ENCODE data around the gene MBOAT2. TPM values are rescaled to one million over a fixed set of nuclear protein-coding genes. Genes with fewer than 3 reads are reported as not detected.

Gene MBOAT2
- total RNA-seq, 1 experiment from 2014 or later = 16.8 TPM

GRCh38 chr2:8831516-8831915 is 172.0 kb downstream of the MBOAT2 start:
- TF ChIP-seq EZH2 (IDR thresholded peaks at IDR 0.05) = no peak
- no peak for TF ChIP-seq ZNF274 (IDR thresholded peaks at IDR 0.05; ENCODE audit: low read depth, low read length)
- no peak for TF ChIP-seq ATF3 (IDR thresholded peaks at IDR 0.05)
- no peak for TF ChIP-seq SRF (IDR thresholded peaks at IDR 0.05; ENCODE audit: low read depth)
- TF ChIP-seq SP1 (IDR thresholded peaks at IDR 0.05; ENCODE audit: low read depth) = no peak
- TF ChIP-seq RAD21 (IDR thresholded peaks at IDR 0.05; ENCODE audit: low read depth) = no peak
- TF ChIP-seq FOSL1 (IDR thresholded peaks at IDR 0.05; ENCODE audit: low read depth) = no peak
- ATAC-seq = no peak
- H2AFZ ChIP-seq (ENCODE audit: low read depth, low read length, poor library complexity, severe bottlenecking) = no peak overlapping the region
- no peaks in the 10 kb centered on the region for H3K27me3 ChIP-seq (ENCODE audit: insufficient read depth, low read length)
- H3K4me2 ChIP-seq (ENCODE audit: low read length) = no peak overlapping the region
- intact Hi-C loops (cut with micrococcal nuclease) = no loop called here
- H3K9me2 ChIP-seq (ENCODE audit: insufficient read depth) = no peaks in the 10 kb centered on the region
- H3K9me3 ChIP-seq (ENCODE audit: control insufficient read depth in 1 of 2, insufficient read depth in 1 of 2, low read depth in 1 of 2, low read length in 2 of 2) = no peaks in the 10 kb centered on the region
- ChIA-PET CTCF (no interaction called here), POLR2A (no interaction called here), RAD21 (ENCODE audit: low non-redundant PET in 1 of 2, low total read pairs in 2 of 2, uncharacterized antibody in 2 of 2, unreplicated experiment in 2 of 2) (no interaction called here)
- H3K36me3 ChIP-seq (ENCODE audit: control insufficient read depth in 1 of 2, insufficient read depth in 2 of 2, low read length in 2 of 2) = no peaks in the 10 kb centered on the region
- H3K4me3 ChIP-seq (replicated peaks in 1 of 2; ENCODE audit: low read depth in 1 of 2, low read length in 2 of 2) = no peak overlapping the region
- no peak overlapping the region for H3K9ac ChIP-seq (ENCODE audit: low read length)
- peaks cover 0 to 4% of the 10 kb centered on the region in 2 experiments; a peak in 2 of 4 replicates for H3K4me1 ChIP-seq (ENCODE audit: control insufficient read depth in 1 of 2, insufficient read depth in 2 of 2, low read length in 2 of 2)
- BruUV-seq (replicated peaks) = no TSS peak
- DNase-seq (ENCODE audit: low read depth, low spot score) = no peak
- H3K27ac ChIP-seq (ENCODE audit: low read depth, low read length) = no peak overlapping the region
- peaks cover 32% of the 10 kb centered on the region for H3K79me2 ChIP-seq (ENCODE audit: insufficient read depth, low read length)
- H4K20me1 ChIP-seq (ENCODE audit: insufficient read depth) = no peaks in the 10 kb centered on the region

DNA sequence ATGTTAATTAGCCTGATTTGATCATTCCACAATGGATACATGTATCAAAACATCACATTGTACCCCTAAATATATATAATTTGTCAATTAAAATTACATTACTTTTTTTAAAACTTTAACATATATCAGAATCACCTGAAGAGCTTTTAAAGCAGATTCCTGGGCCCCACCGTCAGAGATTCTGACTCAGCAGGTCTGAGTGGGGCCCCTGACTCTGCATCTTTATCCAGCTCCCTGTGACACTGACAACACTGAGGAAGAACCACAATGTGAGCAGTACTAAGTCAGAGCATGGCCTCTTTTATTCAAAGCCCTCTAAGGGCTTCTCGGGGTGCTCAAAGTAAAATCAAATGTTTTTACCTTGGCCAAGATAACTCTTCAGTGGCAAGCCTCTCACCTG is 175.8 kb downstream of the MBOAT2 start:
- DNase-seq (ENCODE audit: low read depth, low spot score) = no peak
- peaks cover 4% of the 10 kb centered on the region for H3K79me2 ChIP-seq (ENCODE audit: insufficient read depth, low read length)
- H3K36me3 ChIP-seq (ENCODE audit: control insufficient read depth in 1 of 2, insufficient read depth in 2 of 2, low read length in 2 of 2) = peaks cover 0 to 8% of the 10 kb centered on the region in 2 experiments; a peak in 1 of 4 replicates
- H3K9ac ChIP-seq (ENCODE audit: low read length) = no peak overlapping the region
- no peak overlapping the region for H2AFZ ChIP-seq (ENCODE audit: low read depth, low read length, poor library complexity, severe bottlenecking)
- ChIA-PET RAD21 (ENCODE audit: low non-redundant PET in 1 of 2, low total read pairs in 2 of 2, uncharacterized antibody in 2 of 2, unreplicated experiment in 2 of 2) (no interaction called here), POLR2A (no interaction called here), CTCF (no interaction called here)
- H3K9me3 ChIP-seq (ENCODE audit: control insufficient read depth in 1 of 2, insufficient read depth in 1 of 2, low read depth in 1 of 2, low read length in 2 of 2) = no peaks in the 10 kb centered on the region
- no peak for ATAC-seq
- no peaks in the 10 kb centered on the region for H4K20me1 ChIP-seq (ENCODE audit: insufficient read depth)
- no peak overlapping the region for H3K4me2 ChIP-seq (ENCODE audit: low read length)
- no TSS peak for BruUV-seq (replicated peaks)
- H3K27ac ChIP-seq (ENCODE audit: low read depth, low read length) = no peak overlapping the region
- intact Hi-C loops (cut with micrococcal nuclease) = no loop called here
- H3K9me2 ChIP-seq (ENCODE audit: insufficient read depth) = no peaks in the 10 kb centered on the region
- no peaks in the 10 kb centered on the region for H3K4me1 ChIP-seq (ENCODE audit: control insufficient read depth in 1 of 2, insufficient read depth in 2 of 2, low read length in 2 of 2)
- no peak overlapping the region for H3K4me3 ChIP-seq (replicated peaks in 1 of 2; ENCODE audit: low read depth in 1 of 2, low read length in 2 of 2)
- no peaks in the 10 kb centered on the region for H3K27me3 ChIP-seq (ENCODE audit: insufficient read depth, low read length)
- TF ChIP-seq YY1 (IDR thresholded peaks at IDR 0.05; ENCODE audit: extremely low read depth, insufficient replicate concordance, low read depth, low read length) = no peak
- no peak for TF ChIP-seq ATF3 (IDR thresholded peaks at IDR 0.05)
- TF ChIP-seq ZFX (IDR thresholded peaks at IDR 0.05) = no peak
- TF ChIP-seq EGR1 (IDR thresholded peaks at IDR 0.05; ENCODE audit: low read depth) = no peak
- no peak for TF ChIP-seq RAD21 (IDR thresholded peaks at IDR 0.05; ENCODE audit: low read depth)
- TF ChIP-seq, protein P1, sequence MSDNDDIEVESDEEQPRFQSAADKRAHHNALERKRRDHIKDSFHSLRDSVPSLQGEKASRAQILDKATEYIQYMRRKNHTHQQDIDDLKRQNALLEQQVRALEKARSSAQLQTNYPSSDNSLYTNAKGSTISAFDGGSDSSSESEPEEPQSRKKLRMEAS (IDR thresholded peaks at IDR 0.05) = no peak
- TF ChIP-seq, protein P2, sequence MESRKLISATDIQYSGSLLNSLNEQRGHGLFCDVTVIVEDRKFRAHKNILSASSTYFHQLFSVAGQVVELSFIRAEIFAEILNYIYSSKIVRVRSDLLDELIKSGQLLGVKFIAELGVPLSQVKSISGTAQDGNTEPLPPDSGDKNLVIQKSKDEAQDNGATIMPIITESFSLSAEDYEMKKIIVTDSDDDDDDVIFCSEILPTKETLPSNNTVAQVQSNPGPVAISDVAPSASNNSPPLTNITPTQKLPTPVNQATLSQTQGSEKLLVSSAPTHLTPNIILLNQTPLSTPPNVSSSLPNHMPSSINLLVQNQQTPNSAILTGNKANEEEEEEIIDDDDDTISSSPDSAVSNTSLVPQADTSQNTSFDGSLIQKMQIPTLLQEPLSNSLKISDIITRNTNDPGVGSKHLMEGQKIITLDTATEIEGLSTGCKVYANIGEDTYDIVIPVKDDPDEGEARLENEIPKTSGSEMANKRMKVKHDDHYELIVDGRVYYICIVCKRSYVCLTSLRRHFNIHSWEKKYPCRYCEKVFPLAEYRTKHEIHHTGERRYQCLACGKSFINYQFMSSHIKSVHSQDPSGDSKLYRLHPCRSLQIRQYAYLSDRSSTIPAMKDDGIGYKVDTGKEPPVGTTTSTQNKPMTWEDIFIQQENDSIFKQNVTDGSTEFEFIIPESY (IDR thresholded peaks at IDR 0.05; ENCODE audit: extremely low read depth, insufficient replicate concordance, low read length) = no peak
- TF ChIP-seq SIN3A (IDR thresholded peaks at IDR 0.05; ENCODE audit: low read depth) = no peak
- no peak for TF ChIP-seq EZH2phosphoT487 (IDR thresholded peaks at IDR 0.05; ENCODE audit: borderline replicate concordance)
- TF ChIP-seq ZNF274 (IDR thresholded peaks at IDR 0.05; ENCODE audit: low read depth, low read length) = no peak
- TF ChIP-seq SP1 (IDR thresholded peaks at IDR 0.05; ENCODE audit: low read depth) = no peak
- TF ChIP-seq CEBPB (IDR thresholded peaks at IDR 0.05; ENCODE audit: low read depth) = no peak
- no peak for TF ChIP-seq CBX3 (IDR thresholded peaks at IDR 0.05; ENCODE audit: low read depth)
- TF ChIP-seq POLR2A (IDR thresholded peaks at IDR 0.05; ENCODE audit: borderline replicate concordance, extremely low read depth, insufficient read depth, insufficient read length) = no peak
- TF ChIP-seq TCF7L2 (IDR thresholded peaks at IDR 0.05; ENCODE audit: borderline replicate concordance, extremely low read depth, insufficient read depth, insufficient read length) = no peak
- no peak for TF ChIP-seq POLR2AphosphoS5 (IDR thresholded peaks at IDR 0.05; ENCODE audit: low read depth, low read length)
- no peak for TF ChIP-seq FOSL1 (IDR thresholded peaks at IDR 0.05; ENCODE audit: low read depth)
- TF ChIP-seq EZH2 (IDR thresholded peaks at IDR 0.05) = no peak

All from HCT116 (cell line).